HCT116 (cell line): ENCODE data around the gene CALU. TPM values are rescaled to one million over a fixed set of nuclear protein-coding genes. Genes with fewer than 3 reads are reported as not detected.

Source experiments
- ATAC-seq: fragments of 200-7000 bp; cut with Tn5 transposase; 2 replicates; pipeline ENCODE4 v1.9.1; 2020; ENCODE audit warnings: mild to moderate bottlenecking, moderate library complexity
- BruUV-seq: library from RNA; stranded (reverse); fragments of 400-500 nt; replicated peaks from 2 replicates; lab custom pipeline; 2021; lab: Mats Ljungman, UMichigan
- CTCF ChIA-PET: fragments of 300-600 bp; sonication (Branson Sonifier 250); formaldehyde crosslinking; loops from one replicate; lab custom pipeline; 2021; ENCODE audit warnings: antibody characterized with exemption; lab: Charles Lee
- POLR2A ChIA-PET: fragments of 300-600, 350-600 bp; sonication (Branson Sonifier 250); formaldehyde crosslinking; loops from one replicate; lab custom pipeline; 2021; ENCODE audit warnings: antibody characterized with exemption; lab: Charles Lee
- RAD21 ChIA-PET, 2 experiments: fragments of 300-600 bp; sonication (Branson Sonifier 250); formaldehyde crosslinking; loops; one replicate each; lab custom pipeline; 2023; ENCODE audit warnings: low total read pairs in 2 of 2; ENCODE audit not compliant: uncharacterized antibody in 2 of 2, unreplicated experiment in 2 of 2, low non-redundant PET in 1 of 2; lab: Charles Lee
- DNase-seq: peaks from one replicate; pipeline ENCODE4 v3.0.0-alpha.2; 2010; ENCODE audit warnings: low read depth, low spot score
- H2AFZ ChIP-seq: fragments of 200-600 bp; shearing (Covaris generic), sonication (generic); 2 replicates; pipeline ENCODE4 v1.6.1; 2017; ENCODE audit warnings: low read depth, mixed run types, mixed read lengths, antibody characterized with exemption, low read length; ENCODE audit not compliant: poor library complexity, severe bottlenecking
- H3K27ac ChIP-seq: 2 replicates; pipeline ENCODE4 v1.5.1; 2012; ENCODE audit warnings: low read depth, low read length
- H3K27me3 ChIP-seq: fragments of 200-600 bp; sonication (generic); 2 replicates; pipeline ENCODE4 v1.6.1; 2016; ENCODE audit warnings: mixed run types, low read length, mixed read lengths; ENCODE audit not compliant: insufficient read depth
- H3K36me3 ChIP-seq, 2 experiments: fragments of 200-500 bp in 1 of 2; fragments of 200-600 bp in 1 of 2; sonication (Bioruptor generic) in 1 of 2; sonication (generic) in 1 of 2; 2 replicates each; pipeline versions ENCODE4 v1.5.1 to v1.6.1; 2014 to 2016; ENCODE audit warnings: low read length in 2 of 2, inconsistent platforms in 1 of 2, mixed read lengths in 1 of 2, mixed run types in 1 of 2; ENCODE audit not compliant: insufficient read depth in 2 of 2, control insufficient read depth in 1 of 2
- H3K4me1 ChIP-seq, 2 experiments: fragments of 200-600 bp in 1 of 2; sonication (generic) in 1 of 2; 2 replicates each; pipeline versions ENCODE4 v1.5.1 to v1.6.1; 2012 to 2017; ENCODE audit warnings: low read length in 2 of 2, inconsistent platforms in 1 of 2, mild to moderate bottlenecking in 1 of 2, mixed read lengths in 1 of 2, mixed run types in 1 of 2, moderate library complexity in 1 of 2; ENCODE audit not compliant: insufficient read depth in 2 of 2, control insufficient read depth in 1 of 2
- H3K4me2 ChIP-seq: fragments of 200-600 bp; sonication (generic); 2 replicates; pipeline ENCODE4 v1.6.1; 2017; ENCODE audit warnings: mixed run types, low read length, mixed read lengths
- H3K4me3 ChIP-seq, 2 experiments: fragments of 200-600 bp in 1 of 2; sonication (generic) in 1 of 2; replicated peaks in 1 of 2; 2 replicates each; pipeline ENCODE4 v1.5.1; 2011 to 2016; ENCODE audit warnings: low read length in 2 of 2, control low read depth in 1 of 2, low read depth in 1 of 2, mild to moderate bottlenecking in 1 of 2, mixed read lengths in 1 of 2, mixed run types in 1 of 2
- H3K79me2 ChIP-seq: fragments of 200-600 bp; sonication (generic); 2 replicates; pipeline ENCODE4 v1.6.1; 2017; ENCODE audit warnings: mild to moderate bottlenecking, mixed run types, low read length, moderate library complexity, mixed read lengths; ENCODE audit not compliant: insufficient read depth
- H3K9ac ChIP-seq: fragments of 200-600 bp; sonication (generic); 2 replicates; pipeline ENCODE4 v1.6.1; 2016; ENCODE audit warnings: low read length, mixed read lengths
- H3K9me2 ChIP-seq: fragments of 200-600 bp; sonication (generic), shearing (Covaris generic); 2 replicates; pipeline ENCODE4 v1.6.1; 2017; ENCODE audit warnings: mixed run types, mild to moderate bottlenecking, moderate library complexity; ENCODE audit not compliant: insufficient read depth
- H3K9me3 ChIP-seq, 2 experiments: fragments of 200-500 bp in 1 of 2; fragments of 200-600 bp in 1 of 2; sonication (Bioruptor generic) in 1 of 2; sonication (generic) in 1 of 2; 2 replicates each; pipeline ENCODE4 v1.6.1; 2014 to 2017; ENCODE audit warnings: low read length in 2 of 2, mixed read lengths in 2 of 2, inconsistent platforms in 1 of 2, low read depth in 1 of 2, mild to moderate bottlenecking in 1 of 2, mixed run types in 1 of 2, moderate library complexity in 1 of 2; ENCODE audit not compliant: control insufficient read depth in 1 of 2, insufficient read depth in 1 of 2
- H4K20me1 ChIP-seq: fragments of 200-600 bp; sonication (generic), shearing (Covaris generic); 2 replicates; pipeline ENCODE4 v1.6.1; 2017; ENCODE audit warnings: mixed run types, mild to moderate bottlenecking, moderate library complexity; ENCODE audit not compliant: insufficient read depth
- CBX3 ChIP-seq: IDR thresholded peaks from 2 replicates; pipeline ENCODE4 v1.6.1; 2012; ENCODE audit warnings: low read depth
- ELF1 ChIP-seq: IDR thresholded peaks from 2 replicates; pipeline ENCODE4 v1.6.1; 2012; ENCODE audit warnings: low read depth, borderline replicate concordance
- EZH2 ChIP-seq: fragments of 200-600 bp; sonication (generic); IDR thresholded peaks from 2 replicates; pipeline ENCODE4 v1.6.1; 2017; ENCODE audit warnings: antibody characterized with exemption, mixed run types
- REST ChIP-seq: IDR thresholded peaks from 2 replicates; pipeline ENCODE4 v1.6.1; 2012; ENCODE audit warnings: low read depth
- SP1 ChIP-seq: IDR thresholded peaks from 2 replicates; pipeline ENCODE4 v1.6.1; 2012; ENCODE audit warnings: low read depth
- intact Hi-C: fragments of 100-400 bp; cut with micrococcal nuclease; formaldehyde crosslinking; loops from 2 replicates; pipeline ENCODE4 v1.10.0; 2022
- total RNA-seq: library from RNA; stranded (reverse); gene quantifications from one replicate; pipeline ENCODE4 v1.2.1, GENCODE V29; 2021; ENCODE audit not compliant: unreplicated experiment

Gene CALU
- total RNA-seq, 1 experiment from 2014 or later, result 106 TPM

DNA sequence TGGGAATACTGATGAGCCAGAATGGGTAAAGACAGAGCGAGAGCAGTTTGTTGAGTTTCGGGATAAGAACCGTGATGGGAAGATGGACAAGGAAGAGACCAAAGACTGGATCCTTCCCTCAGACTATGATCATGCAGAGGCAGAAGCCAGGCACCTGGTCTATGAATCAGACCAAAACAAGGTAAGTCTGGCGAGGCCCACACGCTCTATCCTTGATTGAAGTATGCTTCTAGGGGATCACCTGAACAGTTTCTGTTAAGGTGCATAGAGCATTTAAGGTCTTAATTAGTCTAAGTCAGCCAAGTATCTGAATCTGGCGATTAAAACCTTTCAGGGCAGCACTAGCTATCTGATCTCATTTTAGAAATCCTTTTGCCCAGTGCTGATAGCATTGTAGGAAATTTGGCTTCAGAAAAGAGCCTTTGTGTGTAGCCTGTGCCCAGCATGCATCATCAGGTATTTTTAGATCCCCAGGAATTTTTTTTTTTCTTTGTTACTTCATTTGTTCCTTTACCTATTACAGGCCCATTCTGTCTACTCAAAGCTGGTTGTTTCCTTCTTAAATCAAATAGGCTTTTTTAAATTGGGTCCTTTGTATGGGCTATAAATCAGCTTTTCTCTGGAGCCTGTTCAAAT is 28.4 kb downstream of the CALU start:
- Histone ChIP-seq H3K4me3 (no peak overlapping the region), H3K9ac (no peak overlapping the region), H3K4me2 (no peak overlapping the region), H3K9me3 (no peaks in the 10 kb centered on the region), H2AFZ (no peak overlapping the region), H3K36me3 (peaks cover 34 to 58% of the 10 kb centered on the region in 2 experiments), H3K27ac (no peak overlapping the region), H3K27me3 (no peaks in the 10 kb centered on the region), H3K4me1 (no peaks in the 10 kb centered on the region), H3K9me2 (no peaks in the 10 kb centered on the region), H3K79me2 (no peaks in the 10 kb centered on the region), H4K20me1 (no peaks in the 10 kb centered on the region)
- intact Hi-C loops, result no loop called here
- ChIA-PET CTCF (no interaction called here), RAD21 (no interaction called here), POLR2A (no interaction called here)
- DNase-seq (no peak), ATAC-seq (no peak)
- no peak for TF ChIP-seq CBX3
- TF ChIP-seq REST, result no peak
- TF ChIP-seq SP1, result no peak
- no peak for TF ChIP-seq ELF1
- no TSS peak for BruUV-seq

DNA sequence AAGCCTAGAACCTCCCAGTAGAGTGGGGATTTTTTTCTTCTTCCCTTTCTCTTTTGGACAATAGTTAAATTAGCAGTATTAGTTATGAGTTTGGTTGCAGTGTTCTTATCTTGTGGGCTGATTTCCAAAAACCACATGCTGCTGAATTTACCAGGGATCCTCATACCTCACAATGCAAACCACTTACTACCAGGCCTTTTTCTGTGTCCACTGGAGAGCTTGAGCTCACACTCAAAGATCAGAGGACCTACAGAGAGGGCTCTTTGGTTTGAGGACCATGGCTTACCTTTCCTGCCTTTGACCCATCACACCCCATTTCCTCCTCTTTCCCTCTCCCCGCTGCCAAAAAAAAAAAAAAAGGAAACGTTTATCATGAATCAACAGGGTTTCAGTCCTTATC is 31.1 kb downstream of the CALU start:
- Histone ChIP-seq H3K9me3 (no peaks in the 10 kb centered on the region), H2AFZ (no peak overlapping the region), H3K4me3 (no peak overlapping the region), H4K20me1 (no peaks in the 10 kb centered on the region), H3K27ac (no peak overlapping the region), H3K36me3 (peaks cover 32 to 54% of the 10 kb centered on the region in 2 experiments), H3K9me2 (no peaks in the 10 kb centered on the region), H3K79me2 (no peaks in the 10 kb centered on the region), H3K27me3 (no peaks in the 10 kb centered on the region), H3K4me2 (no peak overlapping the region), H3K9ac (no peak overlapping the region), H3K4me1 (no peaks in the 10 kb centered on the region)
- intact Hi-C loops, result no loop called here
- POLR2A ChIA-PET, result no interaction called here
- RAD21 ChIA-PET, result no interaction called here
- DNase-seq, result no peak
- BruUV-seq, result no TSS peak
- CTCF ChIA-PET, result no interaction called here
- TF ChIP-seq EZH2, result no peak
- no peak for ATAC-seq
